IPS-18c (cell line): ENCODE measurements around the gene TRAPPC5.

Experiments used
- H3K4me3 ChIP-seq: 2 replicates; pipeline ENCODE4 v1.7.0; 2013; ENCODE audit warnings: low read depth, mild to moderate bottlenecking, low read length, moderate library complexity; ENCODE audit not compliant: insufficient read depth
- H3K9me3 ChIP-seq: one replicate; pipeline ENCODE4 v1.6.1; 2013; ENCODE audit warnings: mild to moderate bottlenecking, low read length, moderate library complexity; ENCODE audit not compliant: control insufficient read depth, insufficient read depth

TRAPPC5 gene

DNA sequence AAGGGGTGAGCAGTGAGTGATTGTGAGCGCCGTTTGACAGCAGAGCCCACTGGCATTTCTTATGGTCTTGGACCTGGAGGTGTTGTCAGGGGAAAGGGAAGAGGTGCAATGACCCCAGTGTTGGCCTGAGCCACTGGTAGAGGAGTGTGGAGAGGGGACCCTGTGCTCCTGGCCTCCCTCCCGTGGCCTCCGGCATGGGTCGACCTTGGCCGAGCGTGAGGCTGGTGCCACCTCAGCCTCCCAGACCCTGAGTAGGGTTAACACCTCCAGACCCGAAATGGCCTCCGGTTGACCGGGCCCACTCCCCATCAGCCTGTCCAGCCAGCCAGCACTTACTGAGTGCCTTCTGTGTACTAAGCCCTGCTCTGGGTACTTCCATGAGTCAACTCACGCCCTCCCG lies 6.5 kb downstream of the TRAPPC5 start:
- Histone ChIP-seq H3K4me3 (no peak overlapping the region), H3K9me3 (no peaks in the 10 kb centered on the region)

GRCh38 chr19:7689165-7689564 lies 8.5 kb downstream of the TRAPPC5 start:
- Histone ChIP-seq H3K9me3 (no peaks in the 10 kb centered on the region), H3K4me3 (no peak overlapping the region)

- H3K4me3 ChIP-seq: no peak overlapping the region
- H3K9me3 ChIP-seq: no peaks in the 10 kb centered on the region
These were observed 10.2 kb downstream of the TRAPPC5 start for GRCh38 chr19:7690779-7691258.

DNA sequence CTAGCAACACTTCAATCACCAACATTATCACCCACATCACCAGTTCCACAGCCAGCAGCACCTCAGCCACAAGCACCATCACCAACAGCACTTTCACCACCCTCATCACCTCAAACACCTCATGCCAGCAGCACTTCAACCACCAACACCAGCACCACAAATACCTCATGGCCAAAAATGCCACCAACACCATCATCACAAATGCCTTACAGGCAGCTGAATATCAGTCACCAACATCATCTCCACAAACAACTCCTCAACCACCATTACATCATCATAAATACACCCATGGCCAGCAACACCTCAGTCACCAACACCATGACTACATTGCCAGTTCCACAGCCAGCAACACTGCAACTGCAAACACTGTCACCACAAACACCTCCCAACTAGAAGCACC lies 10.9 kb downstream of the TRAPPC5 start:
- no peak overlapping the region for H3K4me3 ChIP-seq
- no peaks in the 10 kb centered on the region for H3K9me3 ChIP-seq

- Histone ChIP-seq H3K9me3 (no peaks in the 10 kb centered on the region), H3K4me3 (no peak overlapping the region)
These were observed 11.9 kb downstream of the TRAPPC5 start for GRCh38 chr19:7692417-7693088.

GRCh38 chr19:7694499-7694898 lies 13.9 kb downstream of the TRAPPC5 start:
- no peak overlapping the region for H3K4me3 ChIP-seq

DNA sequence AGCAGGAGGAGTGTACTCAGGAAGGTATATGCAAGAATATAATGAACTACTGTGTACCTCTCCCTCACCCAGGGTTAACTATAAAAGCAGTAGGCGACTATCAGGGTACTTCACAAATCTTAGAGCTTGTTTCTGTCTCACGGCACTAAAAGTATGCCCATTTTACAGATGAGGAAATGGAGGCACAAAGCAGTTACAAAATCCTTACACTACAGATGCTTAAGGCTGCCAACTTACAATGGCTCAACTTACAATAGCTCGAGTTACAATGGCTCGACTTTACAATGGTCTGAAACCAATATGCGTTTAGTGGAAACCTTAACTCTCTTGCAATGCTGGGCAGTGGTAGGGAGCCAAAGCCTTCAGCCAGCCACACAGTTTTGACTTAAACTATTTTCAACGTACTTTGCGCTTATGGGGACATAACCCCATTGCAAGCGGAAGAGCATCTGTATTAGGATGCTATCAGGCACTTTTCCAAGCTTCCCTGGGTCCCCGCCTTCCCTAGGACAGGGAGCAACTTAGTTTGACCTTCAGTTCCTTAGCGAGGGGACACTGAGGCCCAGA lies 17.2 kb downstream of the TRAPPC5 start:
- no peak overlapping the region for H3K4me3 ChIP-seq
- no peaks in the 10 kb centered on the region for H3K9me3 ChIP-seq

More at GRCh38 chr19:7694499-7694898, 13.9 kb downstream of the TRAPPC5 start:
- no peaks in the 10 kb centered on the region for H3K9me3 ChIP-seq

- Histone ChIP-seq H3K4me3 (0 out of 2 replicates have a peak overlapping the region, but pooled peaks have one; percentile 15), H3K9me3 (no peaks in the 10 kb centered on the region)
These were observed 17.9 kb downstream of the TRAPPC5 start for GRCh38 chr19:7698583-7698982.

GRCh38 chr19:7699003-7699402 lies 18.4 kb downstream of the TRAPPC5 start:
- Histone ChIP-seq H3K9me3 (no peaks in the 10 kb centered on the region), H3K4me3 (0 out of 2 replicates have a peak overlapping the region, but pooled peaks have one; percentile 15)

- no peak overlapping the region for H3K4me3 ChIP-seq
- no peaks in the 10 kb centered on the region for H3K9me3 ChIP-seq
These were observed 19.1 kb downstream of the TRAPPC5 start for GRCh38 chr19:7699417-7700401.

GRCh38 chr19:7701049-7701653 lies 20.5 kb downstream of the TRAPPC5 start:
- Histone ChIP-seq H3K4me3 (no peak overlapping the region), H3K9me3 (no peaks in the 10 kb centered on the region)

DNA sequence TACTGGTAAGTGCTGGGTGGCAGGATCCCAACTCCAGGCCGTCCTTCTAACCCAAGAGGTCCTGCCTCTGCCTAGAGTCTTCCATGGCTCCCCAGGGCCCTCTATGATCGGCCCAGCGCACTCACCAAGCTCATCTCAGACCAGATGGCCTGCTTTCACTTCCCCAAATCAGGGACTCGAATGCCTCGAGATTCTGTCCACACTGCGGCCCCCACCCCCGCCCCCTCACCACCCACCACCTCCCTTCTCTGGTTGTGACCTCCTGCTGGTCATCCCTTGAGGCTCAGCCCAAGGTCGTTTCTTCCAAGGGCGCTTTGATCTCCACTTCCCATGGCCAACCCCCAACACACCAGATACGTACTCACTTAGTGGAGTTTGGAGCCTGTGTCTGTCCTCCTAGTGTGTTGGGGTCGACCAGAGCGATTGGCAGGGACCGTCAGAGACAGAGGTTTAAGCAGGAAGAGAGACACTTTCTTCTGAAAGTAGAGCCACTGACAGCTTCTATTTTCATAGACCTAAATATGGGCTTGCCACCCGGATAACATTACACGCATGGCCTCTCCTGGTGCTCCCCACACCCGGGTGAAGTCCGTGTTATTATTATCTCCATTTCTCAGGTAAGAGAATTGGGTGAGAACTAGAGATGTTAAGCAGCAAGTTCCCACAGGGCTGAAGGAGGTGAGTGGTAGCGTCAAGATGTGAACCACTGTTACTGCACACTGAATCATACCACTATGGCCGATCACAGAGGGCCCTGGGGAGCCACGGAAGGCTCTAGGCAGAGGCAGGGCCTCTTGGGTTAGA lies 21.2 kb downstream of the TRAPPC5 start, which contains the start of gene FCER2:
FCER2 (minus strand) TSS at position 478 of the 804 bp plus-strand sequence. CDS start 2,371 bp downstream, outside the sequence.
- no peak within 1 kb of the TSS for H3K4me3 ChIP-seq
- H3K9me3 ChIP-seq: no peaks in the 10 kb centered on the region

GRCh38 chr19:7703332-7703731 lies 22.7 kb downstream of the TRAPPC5 start:
- H3K9me3 ChIP-seq: no peaks in the 10 kb centered on the region
- no peak overlapping the region for H3K4me3 ChIP-seq

GRCh38 chr19:7704280-7705060 lies 23.8 kb downstream of the TRAPPC5 start:
- Histone ChIP-seq H3K9me3 (no peaks in the 10 kb centered on the region), H3K4me3 (no peak overlapping the region)

GRCh38 chr19:7705387-7706187 lies 25.0 kb downstream of the TRAPPC5 start:
- no peaks in the 10 kb centered on the region for H3K9me3 ChIP-seq
- H3K4me3 ChIP-seq: no peak overlapping the region
